Measurements from ENCODE around the gene NELFE. TPM values are rescaled to one million over a fixed set of nuclear protein-coding genes. Genes with fewer than 3 reads are reported as not detected.

The NELFE gene
- total RNA-seq, 1 experiment from 2014 or later, result 68.3 TPM

DNA sequence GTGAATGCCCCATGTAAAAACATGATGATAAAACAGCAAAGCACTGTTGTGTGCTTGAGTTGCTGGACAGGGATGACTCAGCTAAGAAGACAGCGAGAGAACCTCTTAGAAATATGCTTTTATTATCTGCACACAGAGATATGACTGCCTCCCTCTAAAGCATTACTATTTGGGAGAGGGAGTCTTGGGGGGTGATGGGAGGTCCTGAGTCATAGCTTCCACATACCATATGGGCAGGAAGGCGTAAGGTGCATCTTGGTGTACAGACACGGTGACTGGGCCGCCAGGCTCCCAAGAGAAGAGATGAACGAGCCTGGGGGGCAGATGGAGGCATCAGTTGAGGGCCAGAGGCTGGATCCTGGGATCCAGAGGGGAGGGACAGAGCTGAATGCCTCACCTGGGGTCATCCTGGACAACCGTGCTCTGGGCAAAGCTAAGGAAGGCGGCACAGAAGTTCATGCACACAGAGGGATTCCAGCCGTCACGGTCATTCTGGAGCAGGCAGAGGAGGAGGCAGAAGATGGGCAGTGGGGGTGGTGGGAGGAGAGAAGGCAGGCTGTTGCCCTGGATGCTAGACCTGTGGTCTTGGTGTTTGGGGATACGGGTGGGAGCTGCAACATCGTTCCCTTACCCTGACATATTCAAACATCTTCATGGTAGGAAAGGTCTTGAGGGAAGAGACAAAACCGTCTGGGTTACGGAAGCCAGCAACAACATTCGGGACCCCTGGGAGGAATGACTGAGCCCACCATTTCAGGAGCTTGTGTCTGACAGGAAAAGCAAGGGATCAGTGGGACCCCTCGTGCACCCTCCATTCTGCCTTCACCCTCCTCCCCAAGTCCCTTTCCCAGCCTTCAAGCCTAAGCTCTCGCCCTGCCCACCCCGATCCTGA is 11.2 kb upstream of the NELFE start:
- Histone ChIP-seq H2AFZ (ENCODE audit: low read depth, low read length, poor library complexity, severe bottlenecking) (no peak overlapping the region), H3K4me3 (replicated peaks in 1 of 2; ENCODE audit: low read depth in 1 of 2, low read length in 2 of 2) (no peak overlapping the region), H3K27ac (ENCODE audit: low read depth, low read length) (no peak overlapping the region), H3K9ac (ENCODE audit: low read length) (no peak overlapping the region), H3K9me3 (ENCODE audit: control insufficient read depth in 1 of 2, insufficient read depth in 1 of 2, low read depth in 1 of 2, low read length in 2 of 2) (no peaks in the 10 kb centered on the region), H3K27me3 (ENCODE audit: insufficient read depth, low read length) (no peaks in the 10 kb centered on the region), H3K4me2 (ENCODE audit: low read length) (peak overlapping the region; percentile 98), H3K4me1 (ENCODE audit: control insufficient read depth in 1 of 2, insufficient read depth in 2 of 2, low read length in 2 of 2) (peaks cover 7 to 25% of the 10 kb centered on the region in 2 experiments; a peak in 3 of 4 replicates), H3K36me3 (ENCODE audit: control insufficient read depth in 1 of 2, insufficient read depth in 2 of 2, low read length in 2 of 2) (peaks cover 16 to 31% of the 10 kb centered on the region in 2 experiments; a peak in 3 of 4 replicates), H4K20me1 (ENCODE audit: insufficient read depth) (no peaks in the 10 kb centered on the region), H3K79me2 (ENCODE audit: insufficient read depth, low read length) (peaks cover 34% of the 10 kb centered on the region), H3K9me2 (ENCODE audit: insufficient read depth) (no peaks in the 10 kb centered on the region)
- ChIA-PET POLR2A (interaction anchor here (2.4 kb wide), 1 partner anchor 11 kb away, joined by 9 read pairs; the partner anchor contains the start of genes NELFE and SKIC2), RAD21 (ENCODE audit: low non-redundant PET in 1 of 2, low total read pairs in 2 of 2, uncharacterized antibody in 2 of 2, unreplicated experiment in 2 of 2) (no interaction called here), CTCF (no interaction called here)
- no peak for ATAC-seq
- BruUV-seq (replicated peaks), result no TSS peak
- TF ChIP-seq POLR2AphosphoS5 (IDR thresholded peaks at IDR 0.05; ENCODE audit: low read depth, low read length) (0 out of 2 replicates have a peak, but pooled peaks have one; percentile 23), FOSL1 (IDR thresholded peaks at IDR 0.05; ENCODE audit: low read depth) (no peak)
- DNase-seq (ENCODE audit: low read depth, low spot score), result no peak
- intact Hi-C loops (cut with micrococcal nuclease), result no loop called here

DNA sequence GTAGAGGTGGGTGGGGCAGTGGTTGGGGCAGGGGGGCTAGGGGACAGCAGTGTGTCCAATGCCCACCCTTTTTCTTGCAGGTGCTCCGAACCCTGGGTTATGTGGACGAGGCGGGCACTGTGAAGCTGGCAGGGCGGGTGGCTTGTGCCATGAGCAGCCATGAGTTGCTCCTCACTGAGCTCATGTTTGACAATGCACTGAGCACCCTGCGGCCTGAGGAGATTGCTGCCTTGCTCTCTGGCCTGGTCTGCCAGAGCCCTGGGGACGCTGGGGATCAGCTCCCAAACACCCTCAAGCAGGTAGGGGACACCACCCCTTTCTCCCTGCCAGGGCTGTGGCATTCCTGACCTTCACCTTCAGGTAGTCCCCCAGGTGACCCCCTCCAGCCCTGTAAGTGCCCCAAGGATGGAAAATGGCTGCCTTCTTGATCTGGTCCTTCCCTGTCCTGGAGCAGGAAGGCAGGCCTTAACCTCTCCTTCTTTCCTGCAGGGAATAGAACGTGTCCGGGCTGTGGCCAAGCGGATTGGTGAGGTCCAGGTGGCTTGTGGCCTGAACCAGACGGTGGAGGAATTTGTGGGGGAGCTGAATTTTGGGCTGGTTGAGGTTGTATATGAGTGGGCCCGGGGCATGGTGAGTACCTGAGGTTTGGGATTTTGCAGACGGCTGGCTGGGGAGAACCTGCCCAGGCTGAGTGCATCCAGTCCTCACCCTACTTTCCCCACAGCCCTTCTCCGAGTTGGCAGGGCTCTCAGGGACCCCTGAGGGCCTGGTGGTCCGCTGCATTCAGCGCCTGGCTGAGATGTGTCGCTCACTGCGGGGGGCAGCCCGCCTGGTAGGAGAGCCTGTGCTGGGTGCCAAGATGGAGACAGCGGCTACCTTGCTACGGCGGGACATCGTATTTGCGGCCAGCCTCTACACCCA is 10.3 kb upstream of the NELFE start:
- Histone ChIP-seq H3K4me3 (replicated peaks in 1 of 2; ENCODE audit: low read depth in 1 of 2, low read length in 2 of 2) (no peak overlapping the region), H3K9ac (ENCODE audit: low read length) (no peak overlapping the region), H3K9me2 (ENCODE audit: insufficient read depth) (no peaks in the 10 kb centered on the region), H3K27me3 (ENCODE audit: insufficient read depth, low read length) (no peaks in the 10 kb centered on the region), H4K20me1 (ENCODE audit: insufficient read depth) (no peaks in the 10 kb centered on the region), H3K4me2 (ENCODE audit: low read length) (no peak overlapping the region), H3K9me3 (ENCODE audit: control insufficient read depth in 1 of 2, insufficient read depth in 1 of 2, low read depth in 1 of 2, low read length in 2 of 2) (no peaks in the 10 kb centered on the region), H3K79me2 (ENCODE audit: insufficient read depth, low read length) (peaks cover 32% of the 10 kb centered on the region), H2AFZ (ENCODE audit: low read depth, low read length, poor library complexity, severe bottlenecking) (no peak overlapping the region), H3K4me1 (ENCODE audit: control insufficient read depth in 1 of 2, insufficient read depth in 2 of 2, low read length in 2 of 2) (peaks cover 7 to 25% of the 10 kb centered on the region in 2 experiments; a peak in 3 of 4 replicates), H3K36me3 (ENCODE audit: control insufficient read depth in 1 of 2, insufficient read depth in 2 of 2, low read length in 2 of 2) (peaks cover 21 to 34% of the 10 kb centered on the region in 2 experiments; a peak in 3 of 4 replicates), H3K27ac (ENCODE audit: low read depth, low read length) (no peak overlapping the region)
- POLR2A ChIA-PET, result interaction anchor here (1.4 kb wide), 1 partner anchor 10 kb away, joined by 3 read pairs; the partner anchor contains the start of gene SKIC2
- intact Hi-C loops (cut with micrococcal nuclease), result no loop called here
- ATAC-seq, result no peak
- BruUV-seq (replicated peaks), result no TSS peak
- no peak for TF ChIP-seq SP1 (IDR thresholded peaks at IDR 0.05; ENCODE audit: low read depth)
- TF ChIP-seq POLR2AphosphoS5 (IDR thresholded peaks at IDR 0.05; ENCODE audit: low read depth, low read length), result no peak
- TF ChIP-seq CEBPB (IDR thresholded peaks at IDR 0.05; ENCODE audit: low read depth), result no peak
- TF ChIP-seq EGR1 (IDR thresholded peaks at IDR 0.05; ENCODE audit: low read depth), result no peak
- TF ChIP-seq, protein P1, sequence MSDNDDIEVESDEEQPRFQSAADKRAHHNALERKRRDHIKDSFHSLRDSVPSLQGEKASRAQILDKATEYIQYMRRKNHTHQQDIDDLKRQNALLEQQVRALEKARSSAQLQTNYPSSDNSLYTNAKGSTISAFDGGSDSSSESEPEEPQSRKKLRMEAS (IDR thresholded peaks at IDR 0.05), result no peak
- TF ChIP-seq SIN3A (IDR thresholded peaks at IDR 0.05; ENCODE audit: low read depth), result no peak
- no peak for TF ChIP-seq ZFX (IDR thresholded peaks at IDR 0.05)
- TF ChIP-seq YY1 (IDR thresholded peaks at IDR 0.05; ENCODE audit: extremely low read depth, insufficient replicate concordance, low read depth, low read length), result no peak
- no peak for TF ChIP-seq POLR2A (IDR thresholded peaks at IDR 0.05; ENCODE audit: borderline replicate concordance, extremely low read depth, insufficient read depth, insufficient read length)
- TF ChIP-seq, protein P2, sequence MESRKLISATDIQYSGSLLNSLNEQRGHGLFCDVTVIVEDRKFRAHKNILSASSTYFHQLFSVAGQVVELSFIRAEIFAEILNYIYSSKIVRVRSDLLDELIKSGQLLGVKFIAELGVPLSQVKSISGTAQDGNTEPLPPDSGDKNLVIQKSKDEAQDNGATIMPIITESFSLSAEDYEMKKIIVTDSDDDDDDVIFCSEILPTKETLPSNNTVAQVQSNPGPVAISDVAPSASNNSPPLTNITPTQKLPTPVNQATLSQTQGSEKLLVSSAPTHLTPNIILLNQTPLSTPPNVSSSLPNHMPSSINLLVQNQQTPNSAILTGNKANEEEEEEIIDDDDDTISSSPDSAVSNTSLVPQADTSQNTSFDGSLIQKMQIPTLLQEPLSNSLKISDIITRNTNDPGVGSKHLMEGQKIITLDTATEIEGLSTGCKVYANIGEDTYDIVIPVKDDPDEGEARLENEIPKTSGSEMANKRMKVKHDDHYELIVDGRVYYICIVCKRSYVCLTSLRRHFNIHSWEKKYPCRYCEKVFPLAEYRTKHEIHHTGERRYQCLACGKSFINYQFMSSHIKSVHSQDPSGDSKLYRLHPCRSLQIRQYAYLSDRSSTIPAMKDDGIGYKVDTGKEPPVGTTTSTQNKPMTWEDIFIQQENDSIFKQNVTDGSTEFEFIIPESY (IDR thresholded peaks at IDR 0.05; ENCODE audit: extremely low read depth, insufficient replicate concordance, low read length), result no peak
- RAD21 ChIA-PET (ENCODE audit: low non-redundant PET in 1 of 2, low total read pairs in 2 of 2, uncharacterized antibody in 2 of 2, unreplicated experiment in 2 of 2), result no interaction called here
- no peak for DNase-seq (ENCODE audit: low read depth, low spot score)
- CTCF ChIA-PET, result no interaction called here
